NCI-H146 (cell line): ENCODE results near the gene NEDD4.
"Not testable (repeated sequence)": the region's sequence is repeated elsewhere in the genome, so short reads cannot be mapped to it uniquely, and the experiment has no call there.

Experiments
- DNase-seq: peaks from one replicate; lab custom pipeline; 2025; lab: John Stamatoyannopoulos, UW

Gene NEDD4

DNA sequence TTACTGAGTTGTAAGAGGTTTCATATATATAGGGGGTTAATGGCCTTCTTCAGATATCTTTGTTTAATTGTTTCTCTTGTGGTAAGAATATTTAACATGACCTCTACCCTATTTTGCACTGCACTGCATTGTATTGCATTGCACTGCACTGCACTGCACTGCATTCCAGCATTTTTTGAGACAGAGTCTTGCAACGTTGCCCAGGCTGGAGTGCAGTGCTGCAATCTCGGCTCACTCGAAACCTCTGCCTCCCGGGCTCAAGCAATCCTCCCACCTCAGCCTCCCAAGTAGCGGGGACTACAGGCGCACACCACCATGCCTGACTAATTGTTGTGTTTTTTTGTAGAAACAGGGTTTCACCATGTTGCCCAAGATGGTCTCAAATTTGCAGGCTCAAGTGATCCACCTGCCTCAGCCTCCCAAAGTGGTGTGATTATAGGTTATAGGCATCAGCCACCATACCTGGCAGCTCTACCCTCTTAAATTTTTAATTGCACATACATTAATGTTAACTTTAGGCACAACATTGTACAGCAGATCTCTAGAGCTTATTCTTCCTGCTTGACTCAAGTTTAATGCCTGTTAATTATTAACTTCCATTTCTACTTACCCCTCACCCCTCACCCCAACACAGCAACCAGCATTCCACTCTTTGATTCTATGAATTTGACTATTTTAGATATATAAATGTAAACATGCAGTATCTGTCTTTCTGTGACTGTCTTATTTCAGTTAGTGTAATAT lies 38.4 kb downstream of the NEDD4 start:
- no peak for DNase-seq

DNA sequence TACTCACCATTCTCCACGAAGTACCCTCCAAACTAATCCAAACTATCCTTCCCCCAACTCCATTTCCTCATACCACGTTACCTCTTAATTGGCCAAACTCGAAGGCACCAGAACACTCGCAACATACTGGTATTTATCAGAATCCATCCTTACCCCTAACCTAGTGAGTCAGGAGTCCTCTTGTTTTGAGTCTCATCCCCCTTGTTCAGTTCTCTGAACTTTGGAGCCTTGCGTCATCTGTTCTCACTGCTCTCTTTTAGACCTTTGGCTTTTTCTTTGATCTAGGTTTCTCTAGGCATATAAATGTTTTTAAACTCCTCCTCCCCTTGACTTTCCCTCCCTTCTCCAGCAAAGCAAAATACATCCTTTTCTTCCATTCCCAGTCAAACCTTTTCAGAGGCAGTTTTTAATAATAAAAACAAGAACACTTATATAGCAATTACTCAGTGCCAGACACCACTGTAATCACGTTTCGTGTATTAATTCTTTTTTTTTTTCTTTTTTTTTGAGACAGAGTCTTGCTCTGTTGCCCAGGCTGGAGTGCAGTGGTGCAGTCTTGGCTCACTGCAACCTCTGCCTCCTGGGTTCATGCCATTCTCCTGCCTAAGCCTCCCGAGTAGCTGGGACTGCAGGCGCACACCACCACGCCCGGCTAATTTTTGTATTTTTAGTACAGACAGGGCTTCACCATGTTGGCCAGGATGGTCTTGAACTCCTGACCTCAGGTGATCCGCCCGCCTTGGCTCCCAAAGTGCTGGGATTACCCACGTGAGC lies 40.7 kb downstream of the NEDD4 start:
- DNase-seq, result not testable (repeated sequence)

DNA sequence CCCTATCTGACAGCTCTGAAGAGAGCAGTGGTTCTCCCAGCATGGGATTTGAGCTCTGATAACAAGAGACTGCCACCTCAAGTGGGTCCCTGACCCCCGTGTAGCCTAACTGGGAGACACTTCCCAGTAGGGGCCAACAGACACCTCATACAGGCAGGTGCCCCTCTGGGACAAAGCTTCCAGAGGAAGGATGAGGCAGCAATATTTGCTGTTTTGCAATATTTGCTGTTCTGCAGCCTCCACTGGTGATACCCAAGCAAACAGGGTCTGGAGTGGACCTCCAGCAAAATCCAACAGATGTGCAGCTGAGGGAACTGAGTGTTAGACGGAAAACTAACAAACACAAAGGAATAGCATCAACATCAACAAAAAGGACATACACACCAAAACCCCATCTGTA lies 48.8 kb downstream of the NEDD4 start:
- DNase-seq, result not testable (repeated sequence)

DNA sequence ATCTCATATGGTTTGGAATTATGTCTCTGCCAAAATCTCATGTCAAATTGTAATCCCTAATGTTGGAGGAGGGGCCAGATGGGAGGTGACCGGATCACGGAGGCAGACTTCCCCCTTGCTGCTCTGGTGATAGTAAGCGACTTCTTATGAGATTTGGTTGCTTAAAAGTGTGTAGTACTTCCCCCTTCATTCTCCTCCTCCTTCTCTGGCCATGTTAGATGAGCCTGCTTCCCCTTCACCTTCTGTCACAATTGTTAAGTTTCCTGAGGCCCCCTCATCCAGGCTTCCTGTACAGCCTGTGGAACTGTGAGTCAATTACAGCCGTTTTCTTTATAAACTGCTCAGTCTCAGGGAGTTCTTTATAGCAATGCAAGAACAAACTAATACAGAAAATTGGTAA lies 51.1 kb downstream of the NEDD4 start:
- DNase-seq, result no peak

DNA sequence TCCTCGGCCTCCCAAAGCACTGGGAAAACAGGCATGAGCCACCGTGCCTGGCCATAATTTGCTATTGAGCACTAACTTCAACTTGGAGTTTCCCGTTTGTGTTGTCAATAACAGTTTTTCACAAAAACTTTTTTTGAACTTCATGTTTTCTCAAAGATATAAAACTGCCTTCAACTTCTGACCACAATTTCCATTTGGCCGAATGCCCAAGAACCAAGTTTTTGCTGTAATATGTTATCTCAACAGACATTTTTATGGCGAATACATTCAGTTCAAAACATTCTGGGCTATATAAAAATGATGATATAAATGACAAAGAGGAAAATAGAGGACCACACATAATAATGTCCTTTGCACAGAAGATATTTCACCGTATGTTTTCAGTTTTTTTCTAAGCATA lies 56.4 kb downstream of the NEDD4 start:
- DNase-seq, result no peak

DNA sequence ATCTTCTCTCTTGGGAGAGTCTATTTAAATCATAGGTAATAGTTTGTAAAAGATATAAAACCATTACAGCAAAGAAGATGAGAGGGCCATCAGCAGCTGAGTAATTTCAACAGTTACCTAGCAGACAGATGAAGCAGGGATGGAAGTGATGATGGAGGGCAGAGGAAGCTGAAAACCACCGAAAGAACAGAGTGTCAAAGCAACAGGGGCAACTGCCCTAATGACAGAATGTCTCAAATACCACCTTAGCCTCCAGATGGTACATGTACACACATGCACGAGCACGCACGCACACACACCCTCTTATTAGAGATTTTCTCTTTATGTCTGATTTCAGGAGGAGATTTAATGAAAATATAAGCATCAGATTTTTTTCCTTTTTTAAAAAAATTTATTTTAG lies 64.5 kb downstream of the NEDD4 start:
- DNase-seq, result no peak

DNA sequence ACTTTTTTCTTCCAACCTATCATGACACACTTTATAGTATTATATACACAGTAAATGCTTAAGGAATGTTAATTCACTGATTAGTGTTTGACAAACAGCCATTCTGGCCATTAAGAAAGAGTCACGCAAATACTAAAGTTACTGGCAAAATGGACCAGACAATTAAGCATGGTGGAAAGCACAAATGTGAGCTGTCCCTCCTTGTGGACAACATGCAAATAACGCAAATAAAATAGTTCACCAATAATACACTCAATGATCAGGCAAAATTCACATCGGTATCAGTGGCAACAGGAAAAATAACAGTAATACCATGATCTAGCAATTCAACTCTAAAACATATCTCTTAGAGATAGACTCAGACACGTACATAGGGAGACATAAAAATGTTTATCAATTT lies 71.7 kb downstream of the NEDD4 start:
- no peak for DNase-seq

DNA sequence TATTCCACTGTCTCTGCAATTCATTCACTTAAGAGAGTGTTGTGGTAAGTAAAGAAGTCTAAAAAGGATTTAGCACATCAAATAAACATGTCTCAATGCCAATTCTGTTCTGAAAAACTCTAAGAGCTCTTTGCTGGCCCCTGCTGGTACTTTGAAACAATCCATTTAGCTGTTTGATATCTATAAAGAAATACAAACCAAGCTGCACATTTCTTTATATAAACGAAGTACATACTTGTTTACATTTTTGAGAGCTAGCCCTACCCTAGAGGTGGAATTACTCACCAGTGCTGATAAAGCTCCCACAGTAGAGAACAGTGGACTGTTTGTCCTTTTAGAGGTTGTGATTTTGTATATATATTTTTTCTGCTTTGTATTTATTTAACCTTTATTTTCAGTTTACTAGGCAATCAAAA lies 75.5 kb downstream of the NEDD4 start:
- DNase-seq, result peak; percentile 0

DNA sequence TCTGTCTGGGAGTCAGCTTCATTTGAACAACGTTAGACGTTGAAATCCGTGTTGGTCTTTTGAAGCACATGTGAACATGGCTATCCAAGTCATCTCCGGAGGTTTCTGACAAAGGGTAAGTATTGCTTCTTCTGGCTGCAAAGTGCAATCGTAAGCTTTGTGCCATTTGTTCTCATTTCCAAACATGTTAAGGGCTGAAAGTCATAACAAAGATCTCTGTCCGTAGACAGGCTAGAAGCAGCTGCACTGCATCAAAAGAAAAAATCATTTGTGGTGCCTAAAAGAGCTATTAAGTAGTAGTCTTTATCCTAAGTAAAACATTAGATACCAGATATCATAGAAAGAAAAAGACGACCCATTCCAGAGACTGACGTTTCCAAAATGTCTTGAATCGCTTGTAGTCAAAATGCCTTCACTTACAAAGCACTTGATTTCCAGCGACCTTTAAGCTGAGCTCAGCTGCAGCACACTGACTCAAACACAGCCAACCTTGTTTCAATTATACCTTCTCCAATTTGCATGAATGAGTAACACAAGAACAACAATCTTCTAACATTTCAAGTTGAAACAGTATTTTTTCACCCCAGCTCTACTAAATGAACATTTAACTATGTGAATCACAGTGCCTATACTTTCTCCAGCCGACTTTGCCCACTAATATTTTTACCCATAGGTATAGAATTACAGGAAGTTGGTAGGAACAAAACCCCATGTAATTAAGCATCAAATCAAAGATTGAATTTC lies 76.6 kb downstream of the NEDD4 start:
- DNase-seq, result no peak

DNA sequence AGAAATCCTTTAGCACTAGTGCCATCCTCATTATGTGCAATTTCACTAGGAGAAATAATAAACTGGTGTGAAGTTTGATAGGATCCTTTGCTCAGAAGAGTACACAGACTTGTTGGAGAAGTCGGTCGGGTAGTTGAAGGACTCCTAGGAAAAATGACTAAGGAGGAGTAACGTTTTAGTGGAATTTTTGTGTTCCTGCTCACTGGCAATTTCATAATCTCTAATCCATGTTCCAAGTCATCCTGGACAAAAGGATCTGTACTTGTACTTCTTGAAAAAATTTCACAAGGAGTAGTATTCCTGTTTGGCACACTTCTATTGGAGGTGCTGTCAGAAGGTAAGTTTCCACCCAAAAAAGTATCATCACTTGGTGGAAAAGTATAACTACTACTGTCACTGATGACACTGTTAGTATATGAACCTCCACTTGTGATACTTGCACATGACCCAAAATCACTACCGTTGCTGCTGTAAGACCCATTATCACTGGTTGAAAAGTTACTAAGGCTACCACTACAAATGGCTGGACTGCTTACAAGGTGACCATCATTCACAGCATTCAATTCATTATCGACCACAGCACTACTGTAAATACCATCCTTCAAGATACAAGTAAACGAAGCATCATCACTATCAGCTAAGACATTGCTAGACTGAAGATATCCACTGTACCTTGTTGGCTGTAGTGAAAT lies 77.4 kb downstream of the NEDD4 start:
- no peak for DNase-seq

DNA sequence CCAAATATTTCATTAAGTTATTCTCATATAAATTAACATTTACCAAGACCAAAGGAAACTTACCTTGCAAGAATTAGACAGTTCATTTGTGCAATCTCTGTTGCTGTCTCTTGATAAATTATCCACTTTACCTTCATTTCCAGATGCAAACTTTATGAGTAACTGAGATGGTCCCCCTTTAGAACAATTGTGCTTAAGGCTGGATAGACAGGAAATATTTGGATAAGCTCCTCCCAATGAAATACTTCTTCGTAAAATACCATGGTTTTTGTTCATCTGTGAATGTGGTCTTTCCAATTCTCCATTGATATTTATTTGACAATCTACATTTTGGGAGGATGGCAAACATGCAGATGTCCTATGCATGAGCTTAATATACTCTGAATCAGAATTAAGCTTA lies 78.2 kb downstream of the NEDD4 start:
- no peak for DNase-seq

DNA sequence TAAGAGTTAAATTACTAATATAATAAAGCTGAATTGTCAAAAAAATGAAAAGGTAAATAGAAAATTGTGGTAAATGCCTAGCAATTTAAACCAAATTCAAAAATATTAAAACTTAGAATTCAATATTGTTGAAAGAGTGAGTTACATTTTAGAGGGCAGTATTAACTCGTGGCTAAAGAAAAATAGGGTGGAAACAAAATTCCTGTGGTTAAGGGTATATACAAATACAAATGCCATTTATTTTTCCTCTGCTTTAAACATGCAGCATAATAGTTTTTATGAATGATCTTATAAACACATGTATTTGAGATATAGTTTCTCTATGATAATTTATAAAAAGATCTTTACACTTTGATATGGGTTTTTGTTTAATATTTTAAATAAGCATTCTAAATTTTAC lies 79.0 kb downstream of the NEDD4 start:
- no peak for DNase-seq

DNA sequence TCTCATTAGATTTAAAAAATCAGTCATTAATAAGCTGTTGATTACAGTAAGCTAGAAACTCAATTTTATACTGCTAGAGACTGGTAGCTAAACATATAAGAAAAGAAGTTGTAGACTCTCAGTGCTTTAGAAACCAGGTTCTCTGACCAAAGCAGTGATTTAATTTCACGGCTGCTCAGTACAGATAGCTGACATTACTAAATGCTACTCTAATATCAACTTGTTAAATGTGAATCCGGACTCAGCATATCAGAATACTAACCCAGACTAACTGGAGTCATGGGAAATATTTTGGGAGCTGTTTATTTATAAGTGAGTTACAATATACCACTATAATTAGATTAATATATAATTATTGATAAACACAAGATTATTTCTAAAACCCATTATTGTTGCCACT lies 80.4 kb downstream of the NEDD4 start:
- DNase-seq, result no peak

DNA sequence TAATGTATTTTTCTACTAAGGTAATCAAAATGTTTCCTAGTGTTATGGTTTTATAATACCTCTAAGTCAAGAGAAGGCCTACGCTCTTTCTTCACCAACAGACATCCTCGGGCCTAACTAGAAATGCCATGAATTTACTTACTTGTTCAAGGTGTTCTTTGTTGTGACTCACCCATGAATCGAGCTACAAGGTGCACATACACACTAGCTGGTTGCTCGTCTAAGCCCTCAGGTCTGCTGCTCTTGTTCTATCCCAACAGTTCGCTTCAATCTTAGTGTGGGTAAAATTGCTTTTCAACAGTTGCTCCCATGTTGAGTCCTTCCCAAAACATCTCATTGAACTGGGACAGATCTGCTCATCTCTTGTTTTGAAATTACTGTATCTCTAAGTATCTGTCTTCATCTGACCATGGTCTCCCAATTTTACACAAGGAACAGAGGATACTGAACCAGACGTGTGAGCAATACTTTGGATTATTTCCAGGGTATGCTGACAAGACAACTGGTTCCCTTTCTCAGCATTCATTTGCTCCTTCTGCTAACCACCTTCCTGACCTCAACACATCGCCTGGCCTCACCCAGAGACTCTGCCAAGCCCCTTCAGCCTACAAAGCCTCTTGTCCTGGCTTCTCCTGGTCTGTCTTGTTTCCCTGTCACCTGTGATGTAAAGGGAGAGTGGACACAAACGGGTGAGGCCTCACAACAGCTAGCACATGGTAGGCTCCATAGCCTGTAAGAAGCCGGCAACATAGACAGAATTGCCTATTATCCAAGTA lies 84.2 kb downstream of the NEDD4 start:
- DNase-seq, result no peak

DNA sequence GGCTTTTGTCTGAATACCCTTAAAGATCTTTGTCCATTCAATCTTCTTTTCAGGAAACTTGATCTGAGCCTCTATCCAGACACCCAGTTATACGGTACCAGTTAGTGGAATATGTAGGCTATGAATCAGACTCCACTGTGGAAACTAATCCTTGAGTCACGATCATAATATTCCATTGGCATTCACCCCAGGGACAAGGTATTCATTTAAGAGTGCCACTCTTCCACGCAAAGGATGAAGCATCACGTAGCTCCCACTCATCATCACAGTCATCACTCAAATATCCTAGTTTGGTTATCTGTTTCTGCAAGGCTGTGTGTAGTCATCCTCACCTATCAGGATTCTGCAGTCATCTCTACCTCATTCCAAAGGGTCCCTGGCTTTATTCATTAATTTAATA lies 85.6 kb downstream of the NEDD4 start:
- no peak for DNase-seq

DNA sequence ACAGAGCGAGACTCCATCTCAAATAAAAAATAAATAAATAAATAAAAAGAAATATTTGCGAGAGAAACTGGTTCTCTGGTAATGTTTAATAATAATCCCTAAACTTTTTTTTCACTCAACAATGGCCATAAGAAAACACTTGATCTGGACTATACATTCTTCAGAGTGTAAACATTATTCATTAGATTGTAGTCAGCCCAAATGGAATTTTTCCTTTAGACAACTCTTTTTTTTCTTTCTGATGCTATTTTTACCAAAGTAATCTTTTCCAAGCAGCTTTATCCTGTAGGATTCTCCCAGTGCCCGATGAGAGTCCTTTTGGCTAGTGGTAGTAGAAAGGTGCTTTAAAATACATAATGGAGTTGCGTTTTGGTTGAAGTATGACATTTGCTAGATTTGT lies 90.4 kb downstream of the NEDD4 start:
- no peak for DNase-seq

DNA sequence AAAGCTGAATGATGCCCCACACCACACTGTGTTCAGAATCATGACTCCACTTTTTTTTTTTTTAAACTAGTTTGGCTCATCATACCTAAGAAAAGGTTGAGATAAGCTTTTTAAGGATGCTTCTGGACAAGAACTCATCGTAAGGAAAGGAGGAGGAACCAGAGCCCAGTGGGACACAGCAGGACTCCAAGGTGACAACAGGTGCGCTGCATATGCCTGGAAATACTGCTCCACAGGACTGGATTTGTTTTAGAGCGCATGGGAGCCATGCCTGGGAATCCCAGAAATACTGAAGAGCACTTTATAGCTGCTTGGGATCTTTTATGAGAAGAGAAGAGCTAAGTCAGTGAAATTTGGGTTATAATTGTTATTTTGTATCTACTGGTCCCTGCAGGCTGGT lies 93.4 kb downstream of the NEDD4 start:
- DNase-seq, result no peak

DNA sequence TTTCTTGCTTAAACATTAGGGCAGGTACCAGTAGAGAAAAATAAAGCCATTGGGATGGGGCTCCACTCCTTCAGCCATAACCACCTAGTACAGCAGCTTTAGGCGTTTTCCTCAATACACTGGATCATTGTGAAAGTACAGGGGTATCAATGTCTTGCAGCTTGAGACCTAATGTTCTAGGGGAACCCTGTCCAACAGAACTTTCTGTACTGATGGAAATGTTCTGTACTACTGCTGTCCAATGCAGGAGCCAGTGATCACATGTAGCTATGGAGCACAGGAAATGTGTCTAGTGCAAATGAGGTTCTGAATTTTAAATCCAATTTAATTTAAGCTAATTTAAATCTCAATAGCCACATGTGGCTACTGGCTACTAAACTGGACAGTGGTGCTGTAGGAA lies 93.9 kb downstream of the NEDD4 start:
- no peak for DNase-seq

DNA sequence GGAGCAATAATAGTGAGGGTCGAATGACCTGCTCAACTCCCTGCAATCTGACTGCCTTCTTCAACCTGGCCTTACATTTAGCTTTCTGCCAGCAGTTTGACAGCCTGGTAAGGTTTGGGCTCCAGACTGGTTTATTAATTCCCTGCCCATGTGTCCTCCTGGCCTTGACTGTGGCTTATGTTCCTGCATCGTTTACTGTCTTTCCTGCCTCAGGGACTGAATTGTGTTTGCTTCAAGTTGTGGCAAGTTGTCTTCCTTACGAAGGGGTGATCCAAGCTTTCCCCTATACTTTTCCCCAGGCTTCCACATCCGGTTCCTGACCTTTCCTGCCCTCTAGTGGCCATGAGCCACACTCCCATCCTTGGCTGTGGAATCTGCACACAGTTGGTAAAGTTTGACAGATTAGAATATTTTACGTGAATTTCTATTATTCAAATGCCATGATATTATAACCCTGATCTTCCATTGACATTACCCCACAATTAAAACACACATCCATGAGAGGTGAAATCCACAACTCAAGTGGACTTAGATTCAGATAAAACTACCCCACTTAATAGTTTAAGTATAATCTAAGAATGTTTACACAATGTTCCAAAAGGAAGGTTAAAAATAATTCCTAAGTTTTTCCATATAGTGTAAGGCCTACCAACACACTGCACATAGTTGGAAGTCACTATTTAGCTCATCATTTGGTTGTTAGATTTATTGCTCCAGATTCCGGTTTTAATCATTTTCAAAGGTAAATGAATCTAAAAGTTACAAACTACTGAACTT lies 95.7 kb downstream of the NEDD4 start:
- DNase-seq, result peak; percentile 11

DNA sequence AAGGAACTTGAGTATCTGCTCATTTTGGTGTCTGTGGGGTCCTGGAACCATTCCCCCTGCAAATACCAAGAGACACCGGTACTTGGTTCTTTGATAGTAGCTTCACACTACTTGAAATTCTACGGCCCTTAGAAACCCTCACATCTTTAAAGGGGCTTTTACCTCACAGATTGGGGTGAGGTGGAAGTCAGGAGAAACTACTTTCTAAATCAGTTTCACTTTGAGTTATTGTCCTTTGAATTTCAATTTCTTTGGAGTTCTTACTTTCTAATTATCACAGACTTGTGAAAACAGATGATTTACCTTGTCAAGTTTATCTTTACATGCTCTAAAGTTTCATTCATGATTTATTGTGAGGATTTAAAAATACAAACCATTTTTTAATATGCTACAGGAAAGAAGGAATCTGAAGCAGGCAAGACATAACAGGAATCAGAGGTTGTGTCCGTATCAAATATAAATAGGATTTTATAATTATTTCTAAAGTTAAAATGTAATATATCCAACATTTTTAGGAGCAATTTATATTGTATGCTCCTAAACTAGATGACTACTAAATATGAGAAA lies 98.9 kb downstream of the NEDD4 start:
- DNase-seq, result no peak
